GM10847 (cell line): Measurements from ENCODE around the gene P4HA3.

Experiments used
- POLR2A ChIP-seq: IDR thresholded peaks from 2 replicates; pipeline ENCODE4 v1.6.1; 2011; ENCODE audit not compliant: insufficient read length; ENCODE audit errors: extremely low read depth

Gene P4HA3

GRCh38 chr11:74321487-74322188, 10.2 kb upstream of the P4HA3 start:
- TF ChIP-seq POLR2A = no peak

GRCh38 chr11:74320538-74320937, 9.1 kb upstream of the P4HA3 start:
- TF ChIP-seq POLR2A = no peak

- TF ChIP-seq POLR2A = no peak
Measured at GRCh38 chr11:74319139-74319816, 7.8 kb upstream of the P4HA3 start.

GRCh38 chr11:74318241-74318932, 6.9 kb upstream of the P4HA3 start:
- TF ChIP-seq POLR2A = no peak

- TF ChIP-seq POLR2A = no peak
Measured at GRCh38 chr11:74316772-74317505, 5.5 kb upstream of the P4HA3 start.

- no peak for TF ChIP-seq POLR2A
Measured at GRCh38 chr11:74312326-74312725, 886 bp upstream of the P4HA3 start.

- TF ChIP-seq POLR2A = no peak
Measured at GRCh38 chr11:74310857-74311256, 583 bp downstream of the P4HA3 start.

- no peak for TF ChIP-seq POLR2A
Measured at GRCh38 chr11:74307434-74307833, 4.0 kb downstream of the P4HA3 start.

GRCh38 chr11:74306435-74307175, 4.8 kb downstream of the P4HA3 start:
- no peak for TF ChIP-seq POLR2A

GRCh38 chr11:74299015-74299414, 12.4 kb downstream of the P4HA3 start:
- TF ChIP-seq POLR2A = no peak

- no peak for TF ChIP-seq POLR2A
Measured at GRCh38 chr11:74297484-74297883, 14.0 kb downstream of the P4HA3 start.

GRCh38 chr11:74288911-74289310, 22.5 kb downstream of the P4HA3 start:
- no peak for TF ChIP-seq POLR2A

GRCh38 chr11:74288161-74288560, 23.3 kb downstream of the P4HA3 start:
- no peak for TF ChIP-seq POLR2A

- no peak for TF ChIP-seq POLR2A
Measured at GRCh38 chr11:74284466-74284865, 27.0 kb downstream of the P4HA3 start.
